PC-3 (cell line): Measurements from ENCODE around the gene ERFL. TPM values are rescaled to one million over a fixed set of nuclear protein-coding genes. Genes with fewer than 3 reads are reported as not detected.

ENCODE experiments used
- ATAC-seq: fragments of 200-7000 bp; cut with Tn5 transposase; 2 replicates; pipeline ENCODE4 v1.9.1; 2020; ENCODE audit warnings: mild to moderate bottlenecking, moderate library complexity
- BruUV-seq: library from RNA; stranded (reverse); fragments of 400-500 nt; replicated peaks from 2 replicates; lab custom pipeline; 2021; lab: Mats Ljungman, UMichigan
- CTCF ChIA-PET: fragments of 300-600 bp; sonication (Branson Sonifier 250); formaldehyde crosslinking; loops from one replicate; lab custom pipeline; 2022; ENCODE audit warnings: antibody characterized with exemption; lab: Charles Lee
- POLR2A ChIA-PET: fragments of 300-600 bp; sonication (Branson Sonifier 250); formaldehyde crosslinking; loops from one replicate; lab custom pipeline; 2022; ENCODE audit warnings: antibody characterized with exemption; ENCODE audit not compliant: unreplicated experiment; lab: Charles Lee
- DNase-seq: peaks from one replicate; pipeline ENCODE4 v3.0.0-alpha.2; 2015
- H2AFZ ChIP-seq: fragments of 300-600 bp; sonication (generic); 2 replicates; pipeline ENCODE4 v1.6.0; 2016; ENCODE audit warnings: antibody characterized with exemption, low read length
- H3F3A ChIP-seq: fragments of 300-600 bp; sonication (generic); one replicate; pipeline ENCODE4 v1.6.0; 2017; ENCODE audit warnings: antibody characterized with exemption, low read length, control low read depth, mild to moderate bottlenecking; ENCODE audit not compliant: unreplicated experiment
- H3K27ac ChIP-seq: fragments of 300-600 bp; sonication (generic); 2 replicates; pipeline ENCODE4 v1.5.1; 2016; ENCODE audit warnings: mild to moderate bottlenecking, low read length
- H3K27me3 ChIP-seq: fragments of 300-600 bp; sonication (generic); 2 replicates; pipeline ENCODE4 v1.6.1; 2016; ENCODE audit warnings: low read length, mixed read lengths
- H3K36me3 ChIP-seq: fragments of 300-600 bp; sonication (generic); 2 replicates; pipeline ENCODE4 v1.6.1; 2016; ENCODE audit warnings: low read depth, mixed run types, low read length, mixed read lengths
- H3K4me1 ChIP-seq: fragments of 300-600 bp; sonication (generic); 2 replicates; pipeline ENCODE4 v1.5.1; 2016; ENCODE audit warnings: low read length; ENCODE audit not compliant: insufficient read depth
- H3K4me2 ChIP-seq: fragments of 300-600 bp; sonication (generic); 2 replicates; pipeline ENCODE4 v1.6.0; 2016; ENCODE audit warnings: low read length
- H3K4me3 ChIP-seq: fragments of 300-600 bp; sonication (generic); 2 replicates; pipeline ENCODE4 v1.5.1; 2016; ENCODE audit warnings: mild to moderate bottlenecking, low read length, mixed read lengths
- H3K79me2 ChIP-seq: fragments of 300-600 bp; sonication (generic); 2 replicates; pipeline ENCODE4 v1.6.1; 2017; ENCODE audit warnings: low read length, mixed read lengths
- H3K9ac ChIP-seq: fragments of 300-600 bp; sonication (generic); 2 replicates; pipeline ENCODE4 v1.6.0; 2016; ENCODE audit warnings: mild to moderate bottlenecking, low read length
- H3K9me2 ChIP-seq: fragments of 300-600 bp; sonication (generic); replicated peaks from 2 replicates; pipeline ENCODE4 v1.6.1; 2016; ENCODE audit warnings: mixed run types, low read length, mixed read lengths
- H3K9me3 ChIP-seq: fragments of 300-600 bp; sonication (generic); 2 replicates; pipeline ENCODE4 v1.6.1; 2016; ENCODE audit warnings: low read length, mixed read lengths
- H4K20me1 ChIP-seq: fragments of 300-600 bp; sonication (generic); 2 replicates; pipeline ENCODE4 v1.6.1; 2016; ENCODE audit warnings: low read length, mixed read lengths
- CTCF ChIP-seq: fragments of 300-600 bp; sonication (generic); conservative IDR thresholded peaks from 2 replicates; pipeline ENCODE4 v1.5.1; 2017; ENCODE audit warnings: antibody characterized with exemption, low read depth, mild to moderate bottlenecking, low read length
- EZH2 ChIP-seq: fragments of 300-600 bp; sonication (generic); IDR thresholded peaks from one replicate; pipeline ENCODE4 v1.6.1; 2017; ENCODE audit warnings: antibody characterized with exemption, mild to moderate bottlenecking, low read length; ENCODE audit not compliant: unreplicated experiment
- EZH2phosphoT487 ChIP-seq: fragments of 300-600 bp; sonication (generic); IDR thresholded peaks from 2 replicates; pipeline ENCODE4 v1.6.1; 2018; ENCODE audit warnings: mild to moderate bottlenecking, antibody characterized with exemption, low read length, borderline replicate concordance
- intact Hi-C: fragments of 100-400 bp; cut with micrococcal nuclease; formaldehyde crosslinking; loops from 2 replicates; pipeline ENCODE4 v1.9.0; 2023
- total RNA-seq: library from RNA; depleted of rRNA; stranded (reverse); fragments of >200 nt; gene quantifications from 2 replicates; pipeline ENCODE4 v1.2.3, GENCODE V29; 2014

ERFL gene
- total RNA-seq, 1 experiment from 2014 or later = 0.11 TPM

GRCh38 chr19:41910240-41910991, 17.8 kb downstream of the ERFL start:
- TF ChIP-seq EZH2 (no peak), CTCF (no peak), EZH2phosphoT487 (no peak)
- no peak for DNase-seq
- H3K36me3 ChIP-seq = no peaks in the 10 kb centered on the region
- H3K9ac ChIP-seq = no peak overlapping the region
- H3K27ac ChIP-seq = no peak overlapping the region
- H3F3A ChIP-seq = no peaks in the 10 kb centered on the region
- ChIA-PET POLR2A (no interaction called here), CTCF (no interaction called here)
- no peaks in the 10 kb centered on the region for H3K79me2 ChIP-seq
- no TSS peak for BruUV-seq
- peaks cover 26% of the 10 kb centered on the region for H3K27me3 ChIP-seq
- H4K20me1 ChIP-seq = no peaks in the 10 kb centered on the region
- intact Hi-C loops = no loop called here
- no peak overlapping the region for H3K4me2 ChIP-seq
- no peak; the same call in 1 of the 2 replicates for ATAC-seq
- H2AFZ ChIP-seq = no peak overlapping the region
- no peaks in the 10 kb centered on the region for H3K4me1 ChIP-seq
- no peaks in the 10 kb centered on the region for H3K9me3 ChIP-seq
- H3K4me3 ChIP-seq = no peak overlapping the region
- H3K9me2 ChIP-seq = no peaks in the 10 kb centered on the region

- TF ChIP-seq EZH2phosphoT487 (no peak), EZH2 (no peak), CTCF (no peak)
- intact Hi-C loops = no loop called here
- H3K79me2 ChIP-seq = no peaks in the 10 kb centered on the region
- no peak overlapping the region for H3K9ac ChIP-seq
- peaks cover 7% of the 10 kb centered on the region; the same call in 1 of the 2 replicates for H3K36me3 ChIP-seq
- peaks cover 22% of the 10 kb centered on the region for H3K27me3 ChIP-seq
- no peaks in the 10 kb centered on the region for H4K20me1 ChIP-seq
- H3K4me2 ChIP-seq = no peak overlapping the region
- H3K9me3 ChIP-seq = no peaks in the 10 kb centered on the region
- ChIA-PET CTCF (no interaction called here), POLR2A (no interaction called here)
- peaks cover 3% of the 10 kb centered on the region for H3K4me1 ChIP-seq
- no peak overlapping the region for H3K27ac ChIP-seq
- no peak for DNase-seq
- BruUV-seq = no TSS peak
- H3K4me3 ChIP-seq = no peak overlapping the region
- H3K9me2 ChIP-seq = no peaks in the 10 kb centered on the region
- H2AFZ ChIP-seq = no peak overlapping the region
- H3F3A ChIP-seq = no peaks in the 10 kb centered on the region
- ATAC-seq = peak; percentile 6; the same call in 1 of the 2 replicates
Measured at GRCh38 chr19:41909706-41910105, 18.5 kb downstream of the ERFL start.

- Histone ChIP-seq H2AFZ (no peak overlapping the region), H3K36me3 (peaks cover 7% of the 10 kb centered on the region; the same call in 1 of the 2 replicates), H3K4me3 (no peak overlapping the region), H3F3A (no peaks in the 10 kb centered on the region), H3K9me3 (no peaks in the 10 kb centered on the region), H3K9me2 (no peaks in the 10 kb centered on the region), H3K79me2 (no peaks in the 10 kb centered on the region), H3K4me1 (peaks cover 11% of the 10 kb centered on the region), H3K27ac (no peak overlapping the region), H3K27me3 (peaks cover 18% of the 10 kb centered on the region), H3K9ac (no peak overlapping the region), H3K4me2 (no peak overlapping the region), H4K20me1 (no peaks in the 10 kb centered on the region)
- no peak for ATAC-seq
- ChIA-PET POLR2A (no interaction called here), CTCF (no interaction called here)
- TF ChIP-seq CTCF (no peak), EZH2phosphoT487 (no peak), EZH2 (no peak)
- BruUV-seq = no TSS peak
- intact Hi-C loops = no loop called here
- DNase-seq = no peak
Measured at GRCh38 chr19:41908724-41909464, 19.4 kb downstream of the ERFL start.
